Endothelial cell of umbilical vein (primary cell): ENCODE measurements around the gene APCDD1L. TPM values are rescaled to one million over a fixed set of nuclear protein-coding genes. Genes with fewer than 3 reads are reported as not detected.

Source experiments
- BruUV-seq: library from RNA; stranded (reverse); fragments of 400-500 nt; replicated peaks from 2 replicates; lab custom pipeline; 2021; lab: Mats Ljungman, UMichigan
- CTCF ChIA-PET: fragments of 300-600, 350-600 bp; sonication (Branson Sonifier 250); formaldehyde crosslinking; loops from one replicate; lab custom pipeline; 2021; ENCODE audit warnings: antibody characterized with exemption, inconsistent platforms; lab: Charles Lee
- POLR2A ChIA-PET: fragments of 300-600, 350-600 bp; sonication (Branson Sonifier 250); formaldehyde crosslinking; loops from one replicate; lab custom pipeline; 2021; ENCODE audit warnings: antibody characterized with exemption, inconsistent platforms; lab: Charles Lee
- DNase-seq: peaks from one replicate; pipeline ENCODE4 v3.0.0-alpha.2; 2011; ENCODE audit warnings: low read depth, low spot score
- FAIRE-seq: peaks from 2 replicates; lab custom pipeline; 2011; peaks lifted over from hg19 to GRCh38; lab: Jason Lieb, UNC
- H2AFZ ChIP-seq: 2 replicates; pipeline ENCODE4 v1.6.0; 2012; ENCODE audit warnings: low read depth, low read length, control low read depth, inconsistent platforms
- H3K27ac ChIP-seq: 2 replicates; pipeline ENCODE4 v1.5.1; 2011; ENCODE audit warnings: low read depth, mild to moderate bottlenecking, control low read depth, low read length, moderate library complexity; ENCODE audit not compliant: insufficient read depth
- H3K27me3 ChIP-seq, 2 experiments: 2 replicates each; pipeline versions ENCODE4 v1.6.0 to v1.6.1; 2011; ENCODE audit warnings: low read length in 2 of 2, mixed read lengths in 1 of 2; ENCODE audit not compliant: control insufficient read depth in 2 of 2, insufficient read depth in 2 of 2
- H3K36me3 ChIP-seq, 2 experiments: 2 replicates in 1 of 2; 3 replicates in 1 of 2; pipeline ENCODE4 v1.5.1; 2011; ENCODE audit warnings: low read length in 2 of 2, mild to moderate bottlenecking in 1 of 2, moderate library complexity in 1 of 2; ENCODE audit not compliant: control insufficient read depth in 2 of 2, insufficient read depth in 2 of 2; ENCODE audit errors: extremely low read depth in 1 of 2
- H3K4me1 ChIP-seq: 3 replicates; pipeline ENCODE4 v1.5.1; 2011; ENCODE audit warnings: mild to moderate bottlenecking, low read length; ENCODE audit not compliant: control insufficient read depth, insufficient read depth; ENCODE audit errors: extremely low read depth
- H3K4me2 ChIP-seq: 2 replicates; pipeline ENCODE4 v1.6.1; 2011; ENCODE audit warnings: low read length, control low read depth, mixed read lengths; ENCODE audit not compliant: insufficient read depth
- H3K4me3 ChIP-seq, 3 experiments: fragments of 200-600 bp in 1 of 3; sonication (generic), shearing (Covaris generic) in 1 of 3; replicated peaks in 1 of 3; 2 replicates each; pipeline ENCODE4 v1.5.1; 2011 to 2016; ENCODE audit warnings: control low read depth in 3 of 3, low read length in 3 of 3, mild to moderate bottlenecking in 2 of 3, inconsistent platforms in 1 of 3, low read depth in 1 of 3, moderate library complexity in 1 of 3; ENCODE audit not compliant: insufficient read depth in 1 of 3
- H3K79me2 ChIP-seq: 2 replicates; pipeline ENCODE4 v1.6.0; 2012; ENCODE audit warnings: low read length, inconsistent platforms; ENCODE audit not compliant: control insufficient read depth, insufficient read depth
- H3K9ac ChIP-seq: replicated peaks from 2 replicates; pipeline ENCODE3; 2011; ENCODE audit warnings: low read length, control low read depth; ENCODE audit not compliant: insufficient read depth; ENCODE audit errors: extremely low read depth
- H3K9me1 ChIP-seq: replicated peaks from 3 replicates; pipeline ENCODE4 v1.6.0; 2011; ENCODE audit warnings: mild to moderate bottlenecking, low read length; ENCODE audit not compliant: control insufficient read depth, insufficient read depth; ENCODE audit errors: extremely low read depth
- H3K9me3 ChIP-seq: replicated peaks from 2 replicates; pipeline ENCODE4 v1.5.1; 2012; ENCODE audit warnings: low read length, inconsistent platforms; ENCODE audit not compliant: control insufficient read depth, insufficient read depth
- H4K20me1 ChIP-seq: replicated peaks from 2 replicates; pipeline ENCODE3; 2011; ENCODE audit warnings: mild to moderate bottlenecking, low read length; ENCODE audit not compliant: control insufficient read depth, insufficient read depth; ENCODE audit errors: extremely low read depth
- CTCF ChIP-seq, 2 donors: IDR thresholded peaks; 1 replicate in 1 of 2; 2 replicates in 1 of 2; pipeline ENCODE4 v1.5.1; 2011; ENCODE audit warnings: low read length in 2 of 2, mild to moderate bottlenecking in 2 of 2, moderate library complexity in 2 of 2, control low read depth in 1 of 2, inconsistent platforms in 1 of 2, low read depth in 1 of 2; ENCODE audit not compliant: insufficient read depth in 1 of 2; ENCODE audit errors: extremely low read depth in 1 of 2
- EZH2 ChIP-seq: IDR thresholded peaks from 2 replicates; pipeline ENCODE4 v1.6.1; 2012; ENCODE audit warnings: borderline replicate concordance, low read depth, mild to moderate bottlenecking, moderate library complexity, low read length, inconsistent platforms; ENCODE audit not compliant: severe bottlenecking
- FOS ChIP-seq: IDR thresholded peaks from 2 replicates; pipeline ENCODE4 v1.6.1; 2011; ENCODE audit warnings: mild to moderate bottlenecking, low read length, moderate library complexity, borderline replicate concordance; ENCODE audit not compliant: insufficient read depth
- JUN ChIP-seq: IDR thresholded peaks from 2 replicates; pipeline ENCODE4 v1.6.1; 2011; ENCODE audit warnings: borderline replicate concordance, low read depth; ENCODE audit not compliant: insufficient read length, insufficient read depth
- MAX ChIP-seq: IDR thresholded peaks from 2 replicates; pipeline ENCODE4 v1.6.1; 2011; ENCODE audit not compliant: insufficient read depth, insufficient read length
- dilution Hi-C: fragments of 300-500 bp; cut with MboI; formaldehyde crosslinking; loops from one replicate; pipeline ENCODE4 v1.15.0; 2019; ENCODE audit warnings: low sequenced_read_pairs; ENCODE audit not compliant: extremely low pct_ligation_motif_present
- intact Hi-C: fragments of 100-400 bp; cut with micrococcal nuclease; formaldehyde crosslinking; loops from one replicate; pipeline ENCODE4 v1.10.0; 2022
- polyA plus RNA-seq, 4 experiments: library from polyadenylated mRNA; depleted of rRNA in 3 of 4; stranded (reverse) in 3 of 4; unstranded in 1 of 4; fragments of >200 nt; gene quantifications; 2 replicates each; pipeline versions ENCODE4 v1.2.1 to v1.2.3, GENCODE V29; 2011 to 2012; ENCODE audit warnings: missing spikeins in 1 of 4
- total RNA-seq: library from RNA; stranded (reverse); gene quantifications from 2 replicates; pipeline ENCODE4 v1.2.3, GENCODE V29; 2021

APCDD1L gene
- total and polyA plus RNA-seq, 2 donors (not counting 3 experiments of a cell fraction or from before 2014, with no cell fraction given) = 0.17 to 1.4 TPM

GRCh38 chr20:58482416-58482815 is 32.8 kb downstream of the APCDD1L start:
- ChIA-PET POLR2A (no interaction called here), CTCF (interaction anchor here (0.8 to 4.2 kb wide), 18 partner anchors 15 to 388 kb away, joined by 3 to 71 read pairs (median 10); partner anchors contain the start of genes GNAS, GNAS-AS1 and STX16)
- DNase-seq (no peak), FAIRE-seq (no peak)
- TF ChIP-seq JUN (peak; percentile 24), MAX (no peak)
- no peak overlapping the region for H2AFZ ChIP-seq
- intact Hi-C loops (loop anchor here (10.0 kb wide), 1 partner anchor 602 kb away; no protein-coding TSS in a partner anchor), dilution Hi-C loops (no loop called here)
- no peaks in the 10 kb centered on the region for H3K36me3 ChIP-seq
- H3K9me1 ChIP-seq = no peaks in the 10 kb centered on the region
- no peaks in the 10 kb centered on the region for H3K79me2 ChIP-seq
- H3K4me3 ChIP-seq = no peak overlapping the region
- H3K27me3 ChIP-seq = no peaks in the 10 kb centered on the region
- peaks cover 4% of the 10 kb centered on the region for H3K4me1 ChIP-seq
- no peaks in the 10 kb centered on the region for H4K20me1 ChIP-seq
- H3K4me2 ChIP-seq = no peak overlapping the region
- H3K27ac ChIP-seq = no peak overlapping the region
- H3K9me3 ChIP-seq = peaks cover 4% of the 10 kb centered on the region
- no TSS peak for BruUV-seq
- no peak overlapping the region for H3K9ac ChIP-seq

- DNase-seq (peak; percentile 46), FAIRE-seq (peak; percentile 64)
- no peak overlapping the region for H3K9ac ChIP-seq
- no peak overlapping the region for H3K27ac ChIP-seq
- no peaks in the 10 kb centered on the region for H3K9me1 ChIP-seq
- no peak overlapping the region for H3K4me3 ChIP-seq
- no peaks in the 10 kb centered on the region for H3K79me2 ChIP-seq
- no peaks in the 10 kb centered on the region for H3K36me3 ChIP-seq
- ChIA-PET POLR2A (interaction anchor here (0.5 kb wide), 1 partner anchor 112 kb away, joined by 3 read pairs; no protein-coding TSS in a partner anchor), CTCF (interaction anchor here (0.6 to 4.2 kb wide), 59 partner anchors 10 to 1015 kb away, joined by 3 to 71 read pairs (median 5); partner anchors contain the start of genes GNAS, GNAS-AS1, NPEPL1 and STX16)
- H3K9me3 ChIP-seq = peaks cover 4% of the 10 kb centered on the region
- TF ChIP-seq EZH2 (peak; percentile 31), FOS (no peak), CTCF (IDR thresholded peaks at IDR 0.05; ENCODE audit: extremely low read depth in 1 of 2, insufficient read depth in 1 of 2, low read depth in 1 of 2, low read length in 2 of 2) (peak; percentile 74 to 88)
- peak overlapping the region; percentile 60 for H3K4me2 ChIP-seq
- dilution Hi-C loops = no loop called here
- H3K4me1 ChIP-seq = peaks cover 4% of the 10 kb centered on the region
- no TSS peak for BruUV-seq
- peak overlapping the region; percentile 92 for H2AFZ ChIP-seq
- no peaks in the 10 kb centered on the region for H3K27me3 ChIP-seq
- intact Hi-C loops = loop anchor here (1.0 to 10.0 kb wide), 6 partner anchors 169 to 741 kb away; partner anchors contain the start of genes GNAS and NPEPL1
- no peaks in the 10 kb centered on the region for H4K20me1 ChIP-seq
These were observed 33.6 kb downstream of the APCDD1L start for GRCh38 chr20:58481481-58482021.
